Lower leg skin (tissue), 4 donors: Measurements from ENCODE around the gene TBCD. TPM values are rescaled to one million over a fixed set of nuclear protein-coding genes. Genes with fewer than 3 reads are reported as not detected.

Source experiments
- DNase-seq, 2 donors: peaks; one replicate each; pipeline ENCODE4 v3.0.0-alpha.2; 2019; ENCODE audit warnings: low spot score in 2 of 2
- H3K4me3 ChIP-seq: fragments of 200-600 bp; sonication (generic); 2 replicates; pipeline ENCODE4 v1.5.1; 2017; ENCODE audit warnings: mild to moderate bottlenecking, low read depth; ENCODE audit not compliant: poor library complexity, severe bottlenecking
- CTCF ChIP-seq, 3 donors: fragments of 450-650 bp; IDR thresholded peaks; one replicate each; pipeline ENCODE4 v1.5.1; 2016; ENCODE audit warnings: antibody characterized with exemption in 3 of 3, mild to moderate bottlenecking in 3 of 3, moderate library complexity in 2 of 3
- POLR2A ChIP-seq, 2 donors: fragments of 450-650 bp; IDR thresholded peaks; one replicate each; pipeline ENCODE4 v1.6.1; 2016 to 2017; ENCODE audit warnings: antibody characterized with exemption in 2 of 2, mild to moderate bottlenecking in 1 of 2, moderate library complexity in 1 of 2
- WGBS, 2 donors: methylation state at CpG; one replicate each; pipeline ENCODE4 v1.1.5; 2018; 5-methylcytosine and 5-hydroxymethylcytosine counted together
- intact Hi-C: fragments of 100-400 bp; cut with DNase I; formaldehyde crosslinking; loops from one replicate; pipeline ENCODE4 v1.15.0; 2023; ENCODE audit warnings: low total_unique reads
- total RNA-seq, 4 donors: library from RNA; depleted of rRNA; stranded (reverse); fragments of >200 nt; gene quantifications; one replicate each; pipeline ENCODE4 v1.1.0, GENCODE V29; 2016

Gene TBCD
- total RNA-seq, 4 donors from 2014 or later = 38.7 to 73.4 (median 51.5) TPM

DNA sequence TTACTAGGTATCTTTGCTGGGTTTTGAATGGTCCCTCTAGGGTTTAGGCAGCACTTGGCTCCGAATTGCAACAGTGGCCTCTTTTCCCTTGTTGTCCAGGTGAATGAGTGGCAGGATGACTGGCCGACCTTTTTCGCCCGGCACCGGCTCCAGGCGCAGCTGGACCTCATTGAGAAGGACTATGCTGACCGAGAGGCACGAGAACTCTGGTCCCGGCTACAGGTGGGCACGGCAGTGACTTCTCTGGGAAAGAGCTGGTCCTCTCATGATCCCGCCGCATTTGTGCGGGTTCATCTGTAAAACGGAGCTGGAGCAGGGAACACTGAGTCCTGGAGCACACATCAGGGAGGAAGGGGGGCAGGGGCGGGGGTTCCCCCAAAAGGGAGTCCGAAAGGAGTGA is 3.1 kb upstream of the TBCD start:
- WGBS, 2 donors = 97 to 99% methylated on average over 16 of the region's 16 CpGs
- DNase-seq = no peak
- H3K4me3 ChIP-seq = no peak overlapping the region
- intact Hi-C loops = no loop called here
- no peak for TF ChIP-seq POLR2A (IDR thresholded peaks at IDR 0.05)

- WGBS, 2 donors = 71 to 83% methylated on average over 39 to 40 of the region's 40 CpGs
- no peak overlapping the region for H3K4me3 ChIP-seq
- intact Hi-C loops = no loop called here
- no peak for DNase-seq
- TF ChIP-seq CTCF (IDR thresholded peaks at IDR 0.05) (no peak), POLR2A (IDR thresholded peaks at IDR 0.05) (no peak)
Observed at GRCh38 chr17:82750241-82750908, 1.5 kb upstream of the TBCD start.

- DNase-seq = no peak
- H3K4me3 ChIP-seq = peak overlapping the region; percentile 21
- WGBS, 2 donors = no CpG with 5 or more reads among the region's 56 CpGs
- TF ChIP-seq POLR2A (IDR thresholded peaks at IDR 0.05) (no peak), CTCF (IDR thresholded peaks at IDR 0.05) (no peak)
- intact Hi-C loops = no loop called here
Observed at GRCh38 chr17:82751171-82751570, 694 bp upstream of the TBCD start.

GRCh38 chr17:82752371-82753200 is 721 bp downstream of the TBCD start:
- DNase-seq = no peak
- peak overlapping the region; percentile 76 for H3K4me3 ChIP-seq
- intact Hi-C loops = no loop called here
- WGBS, 2 donors = 3 to 5% methylated on average over 19 to 25 of the region's 72 CpGs
- no peak for TF ChIP-seq CTCF (IDR thresholded peaks at IDR 0.05)
- TF ChIP-seq POLR2A (IDR thresholded peaks at IDR 0.05) = no peak

DNA sequence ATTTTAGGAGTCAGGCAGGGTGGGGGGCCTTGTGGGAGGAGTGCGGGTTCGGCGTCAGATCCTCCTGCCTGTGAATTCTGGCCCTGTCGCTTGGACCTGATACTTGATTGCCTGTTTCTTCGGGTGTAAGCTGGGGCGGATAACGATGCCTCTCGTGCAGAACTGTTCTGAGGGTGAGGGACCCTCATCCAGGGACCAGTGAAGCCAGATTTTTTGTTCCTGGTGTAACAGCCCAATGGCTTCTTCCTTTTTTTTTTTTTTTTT is 1.3 kb downstream of the TBCD start:
- TF ChIP-seq POLR2A (IDR thresholded peaks at IDR 0.05) (no peak), CTCF (IDR thresholded peaks at IDR 0.05) (no peak)
- no peak overlapping the region for H3K4me3 ChIP-seq
- intact Hi-C loops = no loop called here
- no peak for DNase-seq
- WGBS, 2 donors = 24 to 39% methylated on average over 8 of the region's 8 CpGs

DNA sequence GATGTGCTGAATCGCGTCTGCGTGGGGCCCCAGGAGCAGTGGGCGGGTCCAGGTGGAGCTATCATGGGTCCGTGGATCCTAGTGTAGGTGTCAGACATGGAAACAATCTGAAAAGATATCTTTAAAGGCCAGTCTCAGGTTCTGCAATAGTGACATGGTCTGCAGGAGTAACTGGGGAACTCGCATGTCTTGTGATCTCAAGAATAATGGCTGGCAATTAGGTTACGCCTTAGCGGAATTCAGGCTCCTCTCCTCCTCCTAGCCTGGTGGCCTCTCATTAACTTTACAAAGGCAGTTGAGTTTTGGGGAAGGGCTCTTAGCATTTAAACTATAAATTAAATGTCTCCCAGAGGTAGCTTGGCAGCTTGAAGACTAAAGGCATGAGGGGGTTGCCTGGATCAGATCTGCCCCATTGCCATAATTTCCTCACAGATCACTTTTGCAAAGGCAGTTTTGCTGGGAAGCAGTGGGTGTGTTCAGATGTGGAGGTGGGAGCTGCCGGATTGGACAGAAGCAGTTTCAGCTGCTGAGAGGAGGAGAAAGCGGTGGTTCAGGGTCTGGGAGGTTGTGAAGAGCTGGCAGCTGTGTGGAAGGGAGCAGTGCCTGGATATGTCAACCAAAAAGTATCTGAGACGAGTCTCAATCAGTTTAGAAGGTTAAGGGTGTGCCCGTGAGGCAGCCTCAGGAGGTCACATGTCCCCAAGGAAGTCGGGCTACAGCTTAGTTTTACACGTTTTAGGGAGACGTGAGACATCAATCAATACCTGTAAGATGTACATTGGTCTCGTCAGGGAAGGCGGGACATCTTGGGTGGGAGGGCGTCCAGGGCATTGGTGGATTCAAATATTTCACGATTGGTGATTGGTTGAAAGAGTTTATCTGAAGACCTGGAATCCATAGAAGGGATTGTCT is 2.7 kb downstream of the TBCD start:
- intact Hi-C loops = no loop called here
- DNase-seq = peak in 1 of 2 donors; percentile 49
- 46 to 60% methylated on average over 19 of the region's 19 CpGs for WGBS, 2 donors
- H3K4me3 ChIP-seq = no peak overlapping the region
- no peak for TF ChIP-seq CTCF (IDR thresholded peaks at IDR 0.05)
- TF ChIP-seq POLR2A (IDR thresholded peaks at IDR 0.05) = no peak
